Ectodermal cell (in vitro differentiated cells): ENCODE results near the gene F2RL2.

ENCODE experiments used
- H3K27ac ChIP-seq: 2 replicates; pipeline ENCODE4 v1.7.0; 2013; ENCODE audit warnings: mild to moderate bottlenecking, low read depth, low read length; ENCODE audit not compliant: insufficient read depth, poor library complexity, severe bottlenecking
- H3K27me3 ChIP-seq: 2 replicates; pipeline ENCODE4 v1.7.0; 2013; ENCODE audit warnings: mild to moderate bottlenecking, low read length; ENCODE audit not compliant: insufficient read depth, control insufficient read depth, poor library complexity, severe bottlenecking
- H3K36me3 ChIP-seq: one replicate; pipeline ENCODE4 v1.7.0; 2013; ENCODE audit warnings: low read length; ENCODE audit not compliant: control insufficient read depth, insufficient read depth
- H3K4me1 ChIP-seq: one replicate; pipeline ENCODE4 v1.7.0; 2013; ENCODE audit warnings: low read length; ENCODE audit not compliant: control insufficient read depth, insufficient read depth
- H3K4me3 ChIP-seq: 2 replicates; pipeline ENCODE4 v1.7.0; 2013; ENCODE audit warnings: low read depth, low read length, control low read depth; ENCODE audit not compliant: insufficient read depth
- H3K9me3 ChIP-seq: 2 replicates; pipeline ENCODE4 v1.7.0; 2013; ENCODE audit warnings: mild to moderate bottlenecking, low read length, moderate library complexity; ENCODE audit not compliant: control insufficient read depth
- WGBS, 2 experiments: methylation state at CpG; one replicate each; pipeline ENCODE4 v1.1.7; 2013; ENCODE audit warnings: missing lambda C conversion rate in 2 of 2; 5-methylcytosine and 5-hydroxymethylcytosine counted together

Gene F2RL2

GRCh38 chr5:76625087-76625815 is 2.0 kb upstream of the F2RL2 start:
- Histone ChIP-seq H3K4me1 (peaks cover 6% of the 10 kb centered on the region), H3K27me3 (no peaks in the 10 kb centered on the region), H3K36me3 (no peaks in the 10 kb centered on the region), H3K27ac (no peak overlapping the region), H3K4me3 (no peak overlapping the region), H3K9me3 (no peaks in the 10 kb centered on the region)
- WGBS, 2 experiments = 77 to 79% methylated on average over 7 to 8 of the region's 8 CpGs

GRCh38 chr5:76622076-76622475 is 1.1 kb downstream of the F2RL2 start:
- Histone ChIP-seq H3K36me3 (no peaks in the 10 kb centered on the region), H3K27ac (no peak overlapping the region), H3K9me3 (no peaks in the 10 kb centered on the region), H3K4me1 (peaks cover 6% of the 10 kb centered on the region), H3K27me3 (no peaks in the 10 kb centered on the region), H3K4me3 (no peak overlapping the region)
- 88 to 89% methylated on average over 5 of the region's 5 CpGs for WGBS, 2 experiments

- WGBS, 2 experiments = 94 to 95% methylated on average over 5 of the region's 5 CpGs
- Histone ChIP-seq H3K27me3 (no peaks in the 10 kb centered on the region), H3K27ac (no peak overlapping the region), H3K4me3 (no peak overlapping the region), H3K4me1 (peaks cover 6% of the 10 kb centered on the region), H3K9me3 (no peaks in the 10 kb centered on the region), H3K36me3 (no peaks in the 10 kb centered on the region)
Observed at GRCh38 chr5:76620166-76620565, 3.0 kb downstream of the F2RL2 start.

GRCh38 chr5:76617675-76618074 is 5.5 kb downstream of the F2RL2 start:
- Histone ChIP-seq H3K9me3 (no peaks in the 10 kb centered on the region), H3K36me3 (no peaks in the 10 kb centered on the region), H3K27me3 (no peaks in the 10 kb centered on the region), H3K27ac (no peak overlapping the region), H3K4me1 (no peaks in the 10 kb centered on the region), H3K4me3 (no peak overlapping the region)
- WGBS, 2 experiments = 93 to 97% methylated on average over 4 of the region's 4 CpGs

GRCh38 chr5:76617229-76617628 is 6.0 kb downstream of the F2RL2 start:
- H3K36me3 ChIP-seq = no peaks in the 10 kb centered on the region
- no peaks in the 10 kb centered on the region for H3K9me3 ChIP-seq
- no peak overlapping the region for H3K4me3 ChIP-seq
- H3K27ac ChIP-seq = no peak overlapping the region
- 92 to 93% methylated on average over 4 of the region's 4 CpGs for WGBS, 2 experiments
- H3K27me3 ChIP-seq = no peaks in the 10 kb centered on the region
- H3K4me1 ChIP-seq = no peaks in the 10 kb centered on the region

- no peaks in the 10 kb centered on the region for H3K4me1 ChIP-seq
- H3K4me3 ChIP-seq = no peak overlapping the region
- no peak overlapping the region for H3K27ac ChIP-seq
- 87 to 94% methylated on average over 2 of the region's 2 CpGs for WGBS, 2 experiments
- H3K9me3 ChIP-seq = no peaks in the 10 kb centered on the region
- H3K27me3 ChIP-seq = no peaks in the 10 kb centered on the region
- no peaks in the 10 kb centered on the region for H3K36me3 ChIP-seq
Observed at GRCh38 chr5:76616206-76616605, 7.0 kb downstream of the F2RL2 start.

GRCh38 chr5:76615759-76616158 is 7.4 kb downstream of the F2RL2 start:
- Histone ChIP-seq H3K27ac (no peak overlapping the region), H3K9me3 (no peaks in the 10 kb centered on the region), H3K4me1 (no peaks in the 10 kb centered on the region), H3K4me3 (no peak overlapping the region), H3K27me3 (no peaks in the 10 kb centered on the region), H3K36me3 (no peaks in the 10 kb centered on the region)
- 74 to 76% methylated on average over 2 of the region's 2 CpGs for WGBS, 2 experiments

- H3K4me3 ChIP-seq = no peak overlapping the region
- no peaks in the 10 kb centered on the region for H3K27me3 ChIP-seq
- 77% methylated on average over 5 of the region's 5 CpGs for WGBS, 2 experiments
Observed at GRCh38 chr5:76612942-76613341, 10.3 kb downstream of the F2RL2 start.

GRCh38 chr5:76610196-76610595 is 13.0 kb downstream of the F2RL2 start:
- H3K9me3 ChIP-seq = no peaks in the 10 kb centered on the region
- H3K4me1 ChIP-seq = peaks cover 11% of the 10 kb centered on the region
- H3K4me3 ChIP-seq = no peak overlapping the region
- no peaks in the 10 kb centered on the region for H3K36me3 ChIP-seq
- H3K27ac ChIP-seq = no peak overlapping the region
- WGBS, 2 experiments = 94 to 100% methylated on average over 1 of the region's 1 CpG
- H3K27me3 ChIP-seq = no peaks in the 10 kb centered on the region

More at GRCh38 chr5:76612942-76613341, 10.3 kb downstream of the F2RL2 start:
- Histone ChIP-seq H3K9me3 (no peaks in the 10 kb centered on the region), H3K36me3 (no peaks in the 10 kb centered on the region), H3K4me1 (peaks cover 1% of the 10 kb centered on the region), H3K27ac (no peak overlapping the region)

- Histone ChIP-seq H3K27me3 (no peaks in the 10 kb centered on the region), H3K4me3 (no peak overlapping the region), H3K27ac (no peak overlapping the region), H3K36me3 (no peaks in the 10 kb centered on the region), H3K4me1 (peaks cover 11% of the 10 kb centered on the region), H3K9me3 (no peaks in the 10 kb centered on the region)
- WGBS, 2 experiments = 94 to 97% methylated on average over 3 to 4 of the region's 4 CpGs
Observed at GRCh38 chr5:76608833-76609232, 14.4 kb downstream of the F2RL2 start.
